Activated CD4-positive, alpha-beta T cell treated with anti-CD3 and anti-CD28 coated beads for 24 hours (primary cell): Measurements from ENCODE around the gene FGFR3.

ENCODE experiments used
- DNase-seq, 2 donors: peaks; one replicate each; pipeline ENCODE4 v3.0.0-alpha.2; 2020; ENCODE audit warnings: low read depth in 2 of 2

The FGFR3 gene

GRCh38 chr4:1756893-1757779 lies 36.0 kb upstream of the FGFR3 start:
- DNase-seq = no peak

GRCh38 chr4:1757836-1758235 lies 35.3 kb upstream of the FGFR3 start:
- DNase-seq = no peak

GRCh38 chr4:1758306-1759121 lies 34.6 kb upstream of the FGFR3 start:
- DNase-seq = no peak

DNA sequence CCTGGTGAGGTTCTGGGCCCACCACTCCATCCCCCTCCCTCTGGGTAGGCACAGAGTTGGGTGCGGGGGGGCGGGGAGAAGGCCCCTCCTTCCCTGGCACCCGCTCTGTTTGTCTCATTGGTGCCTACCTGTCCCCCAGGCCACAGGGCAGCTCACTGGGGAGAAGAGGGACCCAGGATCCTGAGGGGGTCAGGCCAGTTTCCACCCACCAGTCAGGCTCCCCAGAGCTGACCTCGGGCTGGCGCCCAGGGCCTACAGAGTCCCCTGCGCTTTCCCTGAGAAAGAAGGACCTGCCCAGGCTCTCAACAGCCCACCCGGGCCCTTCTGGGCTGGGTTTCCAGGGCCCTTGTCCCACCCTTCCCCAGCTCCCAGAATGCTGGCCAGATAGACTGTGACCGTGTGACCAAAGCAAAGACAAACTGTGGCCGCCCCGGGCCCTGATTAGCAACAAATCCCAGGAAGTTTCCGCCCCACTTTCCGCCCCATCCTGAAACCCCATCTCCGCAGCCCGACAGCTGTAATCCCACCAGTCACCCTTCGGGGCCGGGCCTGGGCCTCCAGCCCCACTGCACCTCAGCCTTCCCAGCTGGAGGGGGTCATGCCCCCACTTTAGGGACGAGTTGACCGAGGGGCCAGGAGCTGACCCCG lies 33.8 kb upstream of the FGFR3 start:
- no peak for DNase-seq

DNA sequence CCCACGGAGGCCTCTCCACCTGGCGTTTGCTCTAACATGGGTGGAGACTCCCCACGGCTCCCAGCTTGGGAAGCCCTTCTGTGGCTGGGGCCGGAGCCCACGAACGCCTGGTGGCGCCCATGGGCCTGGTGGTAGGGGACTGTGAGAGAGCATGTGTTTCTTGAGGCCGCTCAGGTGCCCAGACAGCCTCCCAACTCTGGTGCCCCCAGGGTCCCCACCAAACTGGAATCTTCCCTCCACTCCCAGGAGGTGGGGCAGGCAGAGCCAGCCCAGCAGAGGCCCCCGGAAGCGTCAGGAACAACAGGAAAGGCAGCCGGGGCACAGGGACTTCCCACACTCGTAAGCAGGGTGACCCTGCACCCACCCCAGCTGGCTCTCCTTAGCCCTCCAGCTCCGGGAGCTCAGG lies 33.3 kb upstream of the FGFR3 start:
- DNase-seq = no peak

GRCh38 chr4:1760521-1761071 lies 32.5 kb upstream of the FGFR3 start:
- DNase-seq = no peak

DNA sequence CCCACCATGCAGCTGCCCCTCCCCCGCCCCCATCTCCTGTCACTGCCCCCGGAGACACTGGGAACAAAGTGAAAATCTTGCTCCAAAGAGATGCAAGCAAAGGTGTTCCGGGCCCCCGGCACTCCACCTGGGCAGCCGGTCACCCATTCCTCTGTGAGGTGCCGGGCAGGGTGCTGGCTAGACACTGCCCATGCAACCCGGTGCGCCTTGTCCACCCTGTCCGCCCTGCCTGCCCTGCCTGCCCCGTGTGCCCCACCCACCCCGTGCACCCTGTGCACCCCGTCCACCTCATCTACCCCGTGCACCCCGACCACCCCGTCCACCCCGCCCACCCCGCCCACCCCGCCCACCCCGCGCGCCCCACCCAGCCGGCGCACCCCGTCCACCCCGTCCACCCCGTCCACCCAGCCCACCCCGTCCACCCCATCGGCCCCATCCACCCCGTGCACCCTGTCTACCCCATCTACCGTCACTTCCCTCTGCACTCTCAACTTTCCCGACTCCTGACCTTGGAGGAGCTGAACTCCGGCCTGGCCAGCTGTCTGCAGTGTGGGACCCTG lies 31.9 kb upstream of the FGFR3 start:
- no peak for DNase-seq

GRCh38 chr4:1762264-1763010 lies 30.7 kb upstream of the FGFR3 start:
- DNase-seq = no peak

- DNase-seq = no peak
These were observed 30.0 kb upstream of the FGFR3 start for GRCh38 chr4:1763070-1763549.

GRCh38 chr4:1763550-1764080 lies 29.5 kb upstream of the FGFR3 start:
- no peak for DNase-seq

GRCh38 chr4:1764670-1765069 lies 28.4 kb upstream of the FGFR3 start:
- no peak for DNase-seq

DNA sequence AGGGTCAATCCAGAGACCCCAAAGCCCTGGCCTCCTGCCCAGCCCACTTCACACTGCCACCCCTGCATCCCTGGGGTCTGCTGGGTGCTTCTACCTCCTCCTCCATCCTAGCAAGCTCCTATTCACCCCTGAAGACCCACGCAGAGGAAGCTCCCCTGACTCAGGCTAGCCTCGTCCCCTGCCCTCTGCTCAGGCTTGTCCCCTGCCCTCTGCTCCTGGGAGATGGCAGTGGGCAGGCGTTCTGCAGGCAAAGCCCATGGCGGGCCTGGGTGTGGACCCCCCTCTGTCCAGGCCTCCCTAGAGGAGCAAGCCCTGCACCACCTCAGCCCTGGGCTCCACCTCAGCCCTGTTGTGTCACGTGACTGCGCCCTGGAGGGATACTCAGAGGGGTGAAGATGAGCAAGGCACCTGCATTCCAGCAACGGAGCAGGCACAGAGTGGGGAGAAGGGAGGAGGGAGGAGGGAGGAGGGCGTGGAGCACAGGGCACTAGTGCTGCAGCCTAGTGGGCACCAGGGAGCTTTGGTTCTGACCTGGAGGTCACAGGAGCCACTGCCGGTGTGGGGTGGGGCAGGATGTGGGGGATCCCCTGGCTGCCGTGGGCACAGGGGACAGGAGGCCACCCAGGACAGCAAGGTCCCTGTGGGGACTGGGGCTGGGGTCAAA lies 27.6 kb upstream of the FGFR3 start:
- DNase-seq = no peak

GRCh38 chr4:1766106-1767060 lies 26.7 kb upstream of the FGFR3 start:
- no peak for DNase-seq

DNA sequence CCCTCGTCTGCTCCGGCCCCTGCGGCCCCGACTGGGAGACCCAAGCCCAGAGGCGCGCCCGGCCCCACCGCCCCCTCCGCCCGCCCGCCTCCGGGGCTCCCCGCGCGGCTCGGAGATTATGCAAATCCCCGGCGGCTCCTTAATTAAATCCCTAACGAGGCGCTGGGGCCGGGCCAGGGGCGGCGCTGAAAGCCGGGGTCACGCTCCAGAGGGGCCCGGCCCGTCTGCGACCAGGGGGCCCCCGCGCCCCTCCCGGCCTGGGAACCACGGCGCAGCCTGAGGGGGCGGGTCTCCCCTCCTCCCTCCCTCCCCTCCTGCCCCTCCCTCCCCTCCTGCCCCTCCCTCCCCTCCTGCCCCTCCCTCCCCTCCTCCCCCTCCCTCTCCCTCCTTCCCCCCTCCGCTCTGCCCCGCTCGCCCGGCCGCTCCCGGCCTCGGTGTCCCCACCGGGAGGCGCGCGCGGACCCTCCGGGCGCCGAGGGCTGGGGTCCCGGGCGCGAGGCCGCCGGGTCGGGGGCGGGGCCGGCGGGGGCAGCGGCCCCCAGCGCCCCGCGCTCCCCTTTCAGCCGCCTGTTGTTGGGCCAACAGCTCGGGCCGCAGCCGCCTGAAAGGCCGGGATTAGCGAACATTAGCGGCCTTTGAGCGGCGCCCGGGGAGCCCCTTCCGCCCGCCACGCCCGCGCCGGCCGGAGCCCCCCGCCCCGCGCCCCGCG lies 25.9 kb upstream of the FGFR3 start:
- no peak for DNase-seq

DNA sequence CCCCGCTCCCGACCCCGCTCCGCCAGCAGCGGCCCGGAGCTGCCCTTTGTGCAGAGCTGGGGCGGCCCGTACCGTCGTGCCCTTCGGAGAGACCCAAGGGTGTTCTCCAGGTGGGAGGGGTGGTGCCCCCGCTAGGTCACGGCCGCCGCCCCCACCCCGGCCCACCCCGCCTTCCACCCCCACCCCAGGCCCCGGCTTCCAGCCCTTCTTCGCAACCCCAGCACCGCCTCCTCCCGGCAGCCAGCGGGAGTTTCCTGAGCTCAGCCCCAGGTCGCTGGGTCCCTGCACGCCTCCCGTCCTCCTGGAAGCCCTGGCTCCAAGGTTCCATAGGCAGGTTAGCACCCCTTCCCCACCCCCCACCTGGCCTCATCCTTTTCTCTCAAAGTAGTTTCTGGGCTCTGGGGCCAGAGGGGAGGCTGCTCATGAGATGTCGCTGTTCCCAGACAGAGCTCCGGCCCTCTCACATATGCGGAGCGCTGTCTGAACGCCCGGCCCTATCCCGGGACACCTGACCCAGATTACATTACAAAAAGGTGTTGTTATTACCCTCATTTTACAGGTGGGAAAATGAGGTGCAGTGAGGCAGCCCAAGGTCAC lies 25.2 kb upstream of the FGFR3 start:
- DNase-seq = peak in 1 of 2 donors; percentile 11

GRCh38 chr4:1768367-1769034 lies 24.6 kb upstream of the FGFR3 start:
- DNase-seq = no peak

DNA sequence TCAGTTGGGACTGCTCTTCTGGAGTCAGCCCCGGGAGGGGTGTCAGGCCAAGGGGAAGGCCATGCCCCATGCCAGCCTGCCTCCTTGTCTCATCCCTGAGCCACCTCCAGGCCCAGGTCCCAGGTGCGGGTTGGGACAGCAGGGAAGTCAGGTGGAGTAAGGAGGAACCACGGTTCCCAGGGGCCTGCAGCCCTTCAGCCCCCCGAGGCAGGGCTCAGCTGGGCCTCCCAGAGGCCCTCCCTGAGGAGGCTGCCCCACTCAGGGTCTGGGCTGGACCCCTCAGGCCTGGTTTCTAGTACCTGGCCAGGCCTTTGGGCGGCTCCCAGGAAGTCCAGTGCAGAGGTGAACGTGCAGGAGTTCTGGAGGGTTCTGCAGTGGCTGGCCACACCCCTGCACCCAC lies 23.4 kb upstream of the FGFR3 start:
- DNase-seq = no peak
